Activated T-helper 2 cell treated with anti-CD3 and anti-CD28 coated beads, Interferon-gamma antibody, Interleukin-2, Interleukin-4, amounts not matched to agents 10 μg/mL and 5 μg/mL and 100 μg/mL, durations not matched to agents 14 hours and 24 hours and 36 hours (primary cell): ENCODE data around the gene TMEM202. TPM values are rescaled to one million over a fixed set of nuclear protein-coding genes. Genes with fewer than 3 reads are reported as not detected.
A peak's percentile ranks its signal among the peaks of the same experiment; 100 is the strongest.

Source experiments
- DNase-seq: peaks from one replicate; pipeline ENCODE4 v3.0.0; 2021; ENCODE audit warnings: low spot score
- H3K27ac Mint-ChIP-seq: one replicate; pipeline ENCODE4 v1.8.0; 2021; ENCODE audit warnings: mixed read lengths
- H3K27me3 Mint-ChIP-seq: one replicate; pipeline ENCODE4 v1.8.0; 2021; ENCODE audit warnings: low read depth, mixed read lengths
- H3K36me3 Mint-ChIP-seq: one replicate; pipeline ENCODE4 v1.8.0; 2021; ENCODE audit warnings: low read depth, mixed read lengths
- H3K4me1 Mint-ChIP-seq: one replicate; pipeline ENCODE4 v1.8.0; 2021; ENCODE audit warnings: low read depth, mixed read lengths
- H3K4me3 Mint-ChIP-seq: one replicate; pipeline ENCODE4 v1.8.0; 2021; ENCODE audit warnings: low read depth, mild to moderate bottlenecking, moderate library complexity, mixed read lengths
- H3K9me3 Mint-ChIP-seq: one replicate; pipeline ENCODE4 v1.8.0; 2021; ENCODE audit warnings: mixed read lengths
- intact Hi-C: fragments of 100-400 bp; cut with micrococcal nuclease; formaldehyde crosslinking; loops from one replicate; pipeline ENCODE4 v1.15.1; 2023
- total RNA-seq: library from RNA; stranded (reverse); gene quantifications from 2 replicates; pipeline ENCODE4 v1.2.3, GENCODE V29; 2022

TMEM202 gene, protein sequence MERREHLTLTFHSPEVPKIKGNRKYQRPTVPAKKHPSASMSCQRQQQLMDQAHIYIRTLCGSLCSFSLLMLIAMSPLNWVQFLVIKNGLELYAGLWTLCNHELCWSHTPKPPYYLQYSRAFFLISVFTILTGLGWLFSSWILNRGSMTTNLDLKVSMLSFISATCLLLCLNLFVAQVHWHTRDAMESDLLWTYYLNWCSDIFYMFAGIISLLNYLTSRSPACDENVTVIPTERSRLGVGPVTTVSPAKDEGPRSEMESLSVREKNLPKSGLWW
- not detected in 2 replicates for total RNA-seq

DNA sequence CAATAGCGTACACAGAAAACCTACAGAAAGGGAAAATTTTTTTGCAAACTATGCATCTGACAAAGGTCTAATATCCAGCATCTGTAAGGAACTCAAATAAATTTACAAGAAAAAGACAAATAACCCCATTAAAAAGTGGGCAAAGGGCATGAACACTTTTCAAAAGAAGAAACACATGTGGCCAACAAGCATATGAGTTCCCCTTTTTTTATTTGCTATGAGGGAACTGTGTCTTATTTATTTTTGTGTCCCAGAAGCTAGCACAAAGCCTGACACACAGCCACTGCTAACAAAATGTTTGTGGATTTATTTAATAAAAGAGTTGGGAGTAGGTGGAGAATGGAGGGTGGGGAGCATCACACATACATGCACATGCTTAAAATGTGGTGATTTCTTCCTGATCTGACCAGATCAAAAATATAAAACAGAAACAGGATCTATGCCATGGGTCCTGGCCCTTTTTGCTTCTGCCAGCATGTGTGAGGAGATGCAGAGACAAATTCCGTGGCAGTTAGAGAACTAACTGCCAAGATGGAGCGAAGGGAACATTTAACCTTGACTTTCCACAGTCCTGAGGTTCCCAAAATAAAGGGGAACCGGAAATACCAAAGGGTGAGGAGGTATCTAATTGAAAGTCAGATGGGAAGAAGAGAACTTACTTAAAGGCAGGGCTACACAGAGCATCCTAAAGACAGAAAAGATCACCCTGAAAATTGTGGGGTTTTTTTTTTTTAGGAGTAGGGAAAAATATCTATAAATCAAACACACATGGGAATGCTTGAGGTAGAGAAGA is at the start of gene TMEM202:
TSS of gene TMEM202 (plus strand) at position 510 of the 793 bp plus-strand sequence. CDS start at position 532, 22 bp downstream.
- Mint-ChIP-seq H3K27ac (no peak within 1 kb of the TSS), H3K36me3 (no peaks in the 10 kb centered on the region), H3K9me3 (peaks cover 4% of the 10 kb centered on the region), H3K4me3 (no peak within 1 kb of the TSS), H3K27me3 (peaks cover 5% of the 10 kb centered on the region), H3K4me1 (no peaks in the 10 kb centered on the region)
- no peak for DNase-seq
- intact Hi-C loops: no loop called here

GRCh38 chr15:72353266-72353665 is 44.8 kb upstream of the TMEM202 start:
- Mint-ChIP-seq H3K9me3 (no peaks in the 10 kb centered on the region), H3K27ac (no peak overlapping the region), H3K36me3 (peaks cover 35% of the 10 kb centered on the region), H3K4me1 (peaks cover 4% of the 10 kb centered on the region), H3K4me3 (no peak overlapping the region), H3K27me3 (no peaks in the 10 kb centered on the region)
- intact Hi-C loops: no loop called here
- DNase-seq: no peak

DNA sequence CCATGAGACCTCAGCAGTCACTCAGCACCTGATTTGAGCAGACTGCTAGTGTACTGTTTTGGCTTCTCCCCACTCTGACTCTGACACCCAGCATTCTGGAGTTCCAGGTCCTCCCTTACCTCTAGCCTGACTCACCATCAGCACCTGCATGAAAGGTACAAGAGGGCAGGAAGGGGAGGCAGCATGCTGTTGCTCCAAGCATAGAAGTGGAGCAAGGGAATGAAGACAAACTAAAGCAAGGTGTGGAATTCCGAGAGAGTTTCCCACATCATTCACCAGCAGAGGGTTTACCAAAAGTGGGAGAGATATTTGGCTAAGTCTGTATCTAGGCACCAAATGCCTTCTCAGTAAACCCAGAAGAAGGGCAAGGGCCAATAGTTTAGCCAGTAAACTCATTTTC is 43.6 kb upstream of the TMEM202 start:
- intact Hi-C loops: no loop called here
- DNase-seq: no peak
- Mint-ChIP-seq H3K4me1 (peaks cover 6% of the 10 kb centered on the region), H3K27me3 (no peaks in the 10 kb centered on the region), H3K27ac (no peak overlapping the region), H3K36me3 (peaks cover 25% of the 10 kb centered on the region), H3K4me3 (no peak overlapping the region), H3K9me3 (no peaks in the 10 kb centered on the region)

GRCh38 chr15:72358121-72358520 is 40.0 kb upstream of the TMEM202 start:
- intact Hi-C loops: no loop called here
- peaks cover 6% of the 10 kb centered on the region for H3K4me1 Mint-ChIP-seq
- no peak for DNase-seq
- H3K27me3 Mint-ChIP-seq: no peaks in the 10 kb centered on the region
- peaks cover 10% of the 10 kb centered on the region for H3K36me3 Mint-ChIP-seq
- H3K9me3 Mint-ChIP-seq: no peaks in the 10 kb centered on the region
- no peak overlapping the region for H3K4me3 Mint-ChIP-seq
- H3K27ac Mint-ChIP-seq: no peak overlapping the region

DNA sequence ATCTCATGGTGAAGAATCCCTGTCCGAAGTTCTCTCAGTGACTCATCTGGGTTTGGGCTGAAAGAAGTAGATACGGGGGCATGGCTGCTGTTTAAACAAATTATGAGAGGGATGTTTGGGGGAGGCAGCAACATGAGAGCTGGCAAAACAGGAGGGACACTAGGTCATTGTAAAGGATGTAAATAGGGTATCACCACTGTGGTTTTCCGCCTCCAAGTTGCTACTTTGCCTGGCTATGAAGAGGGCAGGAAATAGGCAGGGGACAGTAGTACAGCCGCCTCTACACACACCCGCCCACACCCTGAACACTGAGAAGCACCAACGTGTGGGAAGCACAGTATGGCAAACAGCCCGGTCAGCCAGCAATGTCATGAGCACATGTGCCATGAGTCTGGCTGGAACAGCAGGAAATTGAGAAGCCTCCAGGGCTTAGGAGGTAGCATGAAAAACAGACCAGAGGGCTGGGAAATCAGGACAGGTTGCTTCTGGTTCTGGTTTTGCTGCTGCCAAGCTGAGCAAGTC is 39.4 kb upstream of the TMEM202 start:
- peaks cover 6% of the 10 kb centered on the region for H3K4me1 Mint-ChIP-seq
- no peak for DNase-seq
- peaks cover 6% of the 10 kb centered on the region for H3K36me3 Mint-ChIP-seq
- no peaks in the 10 kb centered on the region for H3K27me3 Mint-ChIP-seq
- H3K9me3 Mint-ChIP-seq: no peaks in the 10 kb centered on the region
- no peak overlapping the region for H3K4me3 Mint-ChIP-seq
- H3K27ac Mint-ChIP-seq: no peak overlapping the region
- intact Hi-C loops: no loop called here

DNA sequence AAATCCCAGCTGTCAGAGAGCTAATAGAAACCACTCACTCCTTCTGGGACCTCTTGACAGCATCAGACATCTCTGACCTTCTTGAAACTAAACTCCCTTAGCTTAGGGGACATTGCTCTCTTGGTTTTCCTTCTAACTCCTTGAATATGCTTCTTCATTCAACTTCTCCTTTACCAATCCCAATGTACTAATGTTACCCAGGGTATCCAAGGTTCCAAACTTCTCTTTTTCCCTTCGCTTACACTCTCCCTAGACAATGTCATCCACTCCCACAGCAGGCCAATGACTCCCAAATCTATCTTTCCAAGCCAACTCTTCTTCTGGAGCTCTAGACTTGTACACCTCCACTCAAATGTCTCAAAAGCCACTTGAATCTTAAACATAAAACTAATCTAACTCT is 36.9 kb upstream of the TMEM202 start:
- intact Hi-C loops: no loop called here
- H3K36me3 Mint-ChIP-seq: peaks cover 6% of the 10 kb centered on the region

GRCh38 chr15:72365844-72366243 is 32.3 kb upstream of the TMEM202 start:
- Mint-ChIP-seq H3K27ac (peak overlapping the region; percentile 36), H3K4me3 (no peak overlapping the region), H3K9me3 (no peaks in the 10 kb centered on the region), H3K4me1 (peaks cover 24% of the 10 kb centered on the region), H3K27me3 (no peaks in the 10 kb centered on the region), H3K36me3 (peaks cover 29% of the 10 kb centered on the region)
- peak; percentile 23 for DNase-seq
- intact Hi-C loops: no loop called here

More for the DNA sequence above, 36.9 kb upstream of the TMEM202 start:
- no peak for DNase-seq
- no peaks in the 10 kb centered on the region for H3K27me3 Mint-ChIP-seq
- H3K27ac Mint-ChIP-seq: no peak overlapping the region
- H3K9me3 Mint-ChIP-seq: no peaks in the 10 kb centered on the region
- no peak overlapping the region for H3K4me3 Mint-ChIP-seq
- H3K4me1 Mint-ChIP-seq: peaks cover 15% of the 10 kb centered on the region

DNA sequence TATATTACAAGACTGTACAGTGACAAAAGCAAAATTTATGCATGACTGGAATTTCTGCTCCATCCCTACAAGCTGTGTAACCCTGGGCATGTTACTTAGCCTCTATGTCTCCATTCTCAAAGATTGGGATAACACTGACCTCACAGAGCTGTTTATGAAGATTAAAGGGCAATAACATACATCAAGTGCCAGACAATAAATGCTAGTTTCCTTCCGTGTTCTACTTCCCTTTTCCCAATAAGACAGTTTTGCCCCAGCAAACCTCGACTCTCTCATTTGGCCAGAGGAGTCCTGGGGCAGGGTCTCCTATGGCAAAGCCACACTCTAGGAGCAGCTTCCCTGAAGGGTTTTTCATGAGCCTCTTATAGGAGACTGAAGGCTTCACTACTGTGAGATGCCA is 29.8 kb upstream of the TMEM202 start:
- Mint-ChIP-seq H3K9me3 (no peaks in the 10 kb centered on the region), H3K27ac (no peak overlapping the region), H3K4me1 (peaks cover 26% of the 10 kb centered on the region), H3K4me3 (no peak overlapping the region), H3K36me3 (peaks cover 29% of the 10 kb centered on the region), H3K27me3 (no peaks in the 10 kb centered on the region)
- intact Hi-C loops: no loop called here
- DNase-seq: no peak

DNA sequence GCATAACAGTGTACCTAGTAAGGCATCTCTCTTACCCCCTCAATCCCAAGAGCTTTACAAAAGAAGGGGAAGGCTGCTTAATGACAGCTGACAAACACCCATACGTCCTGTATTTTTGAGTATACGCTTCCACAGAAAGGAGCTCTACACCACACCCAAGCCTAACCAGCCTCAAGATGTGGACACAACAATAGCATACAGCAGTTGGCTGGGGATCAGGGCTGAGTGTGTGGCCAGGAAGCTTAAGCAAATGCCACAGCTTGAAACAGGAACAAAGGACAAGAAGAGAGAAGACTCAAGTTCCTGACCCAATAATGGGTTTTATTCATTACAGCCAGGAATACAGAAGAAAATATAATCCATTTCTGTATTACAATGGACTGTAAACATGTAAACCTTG is 29.2 kb upstream of the TMEM202 start:
- H3K4me3 Mint-ChIP-seq: no peak overlapping the region
- DNase-seq: no peak
- H3K27ac Mint-ChIP-seq: no peak overlapping the region
- peaks cover 27% of the 10 kb centered on the region for H3K4me1 Mint-ChIP-seq
- H3K36me3 Mint-ChIP-seq: peaks cover 29% of the 10 kb centered on the region
- intact Hi-C loops: no loop called here
- H3K9me3 Mint-ChIP-seq: no peaks in the 10 kb centered on the region
- no peaks in the 10 kb centered on the region for H3K27me3 Mint-ChIP-seq

- Mint-ChIP-seq H3K27me3 (no peaks in the 10 kb centered on the region), H3K27ac (no peak overlapping the region), H3K4me3 (no peak overlapping the region), H3K9me3 (no peaks in the 10 kb centered on the region), H3K4me1 (peaks cover 37% of the 10 kb centered on the region), H3K36me3 (peaks cover 34% of the 10 kb centered on the region)
- no peak for DNase-seq
- intact Hi-C loops: no loop called here
Observed at GRCh38 chr15:72369964-72370363, 28.1 kb upstream of the TMEM202 start.

DNA sequence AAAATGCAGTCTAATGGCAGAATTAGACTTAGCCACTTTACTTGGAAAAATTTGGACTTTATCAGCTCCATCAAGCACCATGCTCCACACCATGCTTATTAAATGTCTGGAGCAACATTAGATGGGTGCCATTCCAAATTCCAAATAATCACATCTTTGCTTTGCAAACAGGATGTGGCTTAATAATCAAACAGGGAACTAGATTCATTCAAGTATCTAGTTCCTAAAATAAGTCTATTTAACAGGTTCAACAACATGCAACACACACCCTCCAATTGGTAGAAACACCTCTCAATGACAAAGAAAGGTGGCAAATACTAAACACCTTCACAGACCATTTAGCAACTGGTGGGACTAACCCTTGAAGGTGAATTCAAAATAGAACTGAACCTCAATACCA is 25.7 kb upstream of the TMEM202 start:
- intact Hi-C loops: no loop called here
- peaks cover 19% of the 10 kb centered on the region for H3K36me3 Mint-ChIP-seq
- no peak for DNase-seq
- peaks cover 32% of the 10 kb centered on the region for H3K4me1 Mint-ChIP-seq
- H3K9me3 Mint-ChIP-seq: no peaks in the 10 kb centered on the region
- no peaks in the 10 kb centered on the region for H3K27me3 Mint-ChIP-seq
- H3K27ac Mint-ChIP-seq: no peak overlapping the region
- H3K4me3 Mint-ChIP-seq: no peak overlapping the region

GRCh38 chr15:72375501-72375845 is 22.6 kb upstream of the TMEM202 start:
- Mint-ChIP-seq H3K9me3 (no peaks in the 10 kb centered on the region), H3K27me3 (no peaks in the 10 kb centered on the region), H3K27ac (peak overlapping the region; percentile 91), H3K4me3 (peak overlapping the region; percentile 89), H3K4me1 (peaks cover 27% of the 10 kb centered on the region), H3K36me3 (peaks cover 5% of the 10 kb centered on the region)
- no peak for DNase-seq
- intact Hi-C loops: loop anchor here (5.0 kb wide), 1 partner anchor 103 kb away; the partner anchor contains the start of gene PARP6
